ENCODE data around the gene UBASH3B. TPM values are rescaled to one million over a fixed set of nuclear protein-coding genes. Genes with fewer than 3 reads are reported as not detected.

The UBASH3B gene
- total RNA-seq, 2 experiments from 2014 or later: 28.2 to 30.6 TPM

- Mint-ChIP-seq H3K4me3 (no peak overlapping the region), H3K27me3 (no peaks in the 10 kb centered on the region), H3K9me3 (peaks cover 3% of the 10 kb centered on the region), H3K27ac (peak overlapping the region; percentile 78), H3K4me1 (peaks cover 79% of the 10 kb centered on the region), H3K36me3 (peaks cover 19% of the 10 kb centered on the region)
- no peak for DNase-seq
These were observed 45.1 kb downstream of the UBASH3B start for GRCh38 chr11:122700666-122701065.

DNA sequence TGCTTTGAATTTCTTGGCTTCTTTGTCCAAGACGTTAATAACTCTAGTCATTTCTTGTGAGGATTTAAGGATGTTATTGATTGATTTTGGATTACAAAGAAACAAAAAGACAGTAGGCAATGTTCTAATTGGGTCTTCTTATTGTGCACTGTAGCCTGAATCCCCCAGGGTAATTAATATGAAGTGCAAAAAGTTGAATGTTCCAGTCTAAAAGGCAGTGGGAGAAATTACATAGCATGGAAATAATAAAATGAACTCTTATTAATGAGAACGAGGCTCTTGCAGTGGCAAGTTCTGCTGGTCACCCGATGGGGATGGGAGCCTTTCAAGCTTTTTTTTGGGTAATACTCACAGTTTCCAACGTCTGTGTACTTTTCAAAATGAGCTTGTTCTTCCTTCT lies 45.6 kb downstream of the UBASH3B start:
- no peaks in the 10 kb centered on the region for H3K27me3 Mint-ChIP-seq
- no peak overlapping the region for H3K4me3 Mint-ChIP-seq
- DNase-seq: no peak
- H3K9me3 Mint-ChIP-seq: peaks cover 3% of the 10 kb centered on the region
- H3K4me1 Mint-ChIP-seq: peaks cover 76% of the 10 kb centered on the region
- H3K36me3 Mint-ChIP-seq: peaks cover 21% of the 10 kb centered on the region
- peak overlapping the region; percentile 78 for H3K27ac Mint-ChIP-seq

GRCh38 chr11:122703541-122704272 lies 48.2 kb downstream of the UBASH3B start:
- Mint-ChIP-seq H3K27me3 (no peaks in the 10 kb centered on the region), H3K27ac (peak overlapping the region; percentile 92), H3K4me3 (no peak overlapping the region), H3K4me1 (peaks cover 55% of the 10 kb centered on the region), H3K36me3 (peaks cover 23% of the 10 kb centered on the region), H3K9me3 (peaks cover 3% of the 10 kb centered on the region)
- DNase-seq: peak; percentile 52

- Mint-ChIP-seq H3K4me1 (peaks cover 51% of the 10 kb centered on the region), H3K4me3 (no peak overlapping the region), H3K27me3 (no peaks in the 10 kb centered on the region), H3K36me3 (peaks cover 19% of the 10 kb centered on the region), H3K27ac (no peak overlapping the region), H3K9me3 (no peaks in the 10 kb centered on the region)
- DNase-seq: no peak
These were observed 49.9 kb downstream of the UBASH3B start for GRCh38 chr11:122705396-122705795.

DNA sequence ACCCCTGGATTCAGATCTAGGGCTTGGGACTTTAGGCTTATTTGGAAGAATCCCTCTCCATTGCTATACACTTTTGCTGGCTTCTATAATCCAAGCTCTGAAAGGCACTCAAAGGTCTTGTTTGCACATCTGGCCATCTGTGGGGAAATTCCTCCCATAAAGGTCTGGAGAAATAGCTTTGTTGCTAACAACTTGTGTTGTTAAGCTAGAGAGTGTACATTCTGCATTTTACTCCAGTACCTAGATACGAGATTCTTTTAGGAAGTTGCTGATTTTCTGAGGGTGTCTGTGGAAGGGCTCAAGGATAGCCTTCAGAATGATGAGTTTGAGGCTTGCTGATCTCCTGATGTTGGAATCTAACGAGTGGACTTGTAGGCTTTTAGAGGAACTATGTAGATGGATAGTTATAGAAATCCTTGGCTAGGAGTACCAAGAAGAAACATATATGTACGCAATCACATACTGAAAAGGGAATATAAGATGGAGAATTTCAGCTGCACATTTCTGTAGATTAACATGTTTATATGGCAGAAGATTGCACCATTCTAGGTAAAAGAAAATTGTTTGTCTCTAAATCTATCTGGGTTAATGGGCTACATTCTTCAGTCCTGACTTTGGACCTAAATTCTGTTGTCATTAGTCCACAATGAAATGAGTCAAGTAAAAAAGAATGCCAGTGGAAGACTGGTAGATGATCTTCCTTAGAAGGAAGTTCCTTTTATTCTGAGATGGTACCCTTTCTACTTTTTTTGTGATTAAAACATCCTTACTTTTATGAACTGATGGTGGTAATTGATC lies 51.0 kb downstream of the UBASH3B start:
- no peak overlapping the region for H3K27ac Mint-ChIP-seq
- DNase-seq: no peak
- no peak overlapping the region for H3K4me3 Mint-ChIP-seq
- no peaks in the 10 kb centered on the region for H3K9me3 Mint-ChIP-seq
- no peaks in the 10 kb centered on the region for H3K27me3 Mint-ChIP-seq
- H3K36me3 Mint-ChIP-seq: peaks cover 19% of the 10 kb centered on the region
- peaks cover 40% of the 10 kb centered on the region for H3K4me1 Mint-ChIP-seq

- Mint-ChIP-seq H3K27me3 (no peaks in the 10 kb centered on the region), H3K27ac (no peak overlapping the region), H3K4me1 (peaks cover 39% of the 10 kb centered on the region), H3K36me3 (peaks cover 19% of the 10 kb centered on the region), H3K9me3 (no peaks in the 10 kb centered on the region), H3K4me3 (no peak overlapping the region)
- DNase-seq: no peak
These were observed 51.6 kb downstream of the UBASH3B start for GRCh38 chr11:122707111-122707510.

GRCh38 chr11:122707901-122708300 lies 52.4 kb downstream of the UBASH3B start:
- Mint-ChIP-seq H3K4me3 (no peak overlapping the region), H3K4me1 (peaks cover 39% of the 10 kb centered on the region)

DNA sequence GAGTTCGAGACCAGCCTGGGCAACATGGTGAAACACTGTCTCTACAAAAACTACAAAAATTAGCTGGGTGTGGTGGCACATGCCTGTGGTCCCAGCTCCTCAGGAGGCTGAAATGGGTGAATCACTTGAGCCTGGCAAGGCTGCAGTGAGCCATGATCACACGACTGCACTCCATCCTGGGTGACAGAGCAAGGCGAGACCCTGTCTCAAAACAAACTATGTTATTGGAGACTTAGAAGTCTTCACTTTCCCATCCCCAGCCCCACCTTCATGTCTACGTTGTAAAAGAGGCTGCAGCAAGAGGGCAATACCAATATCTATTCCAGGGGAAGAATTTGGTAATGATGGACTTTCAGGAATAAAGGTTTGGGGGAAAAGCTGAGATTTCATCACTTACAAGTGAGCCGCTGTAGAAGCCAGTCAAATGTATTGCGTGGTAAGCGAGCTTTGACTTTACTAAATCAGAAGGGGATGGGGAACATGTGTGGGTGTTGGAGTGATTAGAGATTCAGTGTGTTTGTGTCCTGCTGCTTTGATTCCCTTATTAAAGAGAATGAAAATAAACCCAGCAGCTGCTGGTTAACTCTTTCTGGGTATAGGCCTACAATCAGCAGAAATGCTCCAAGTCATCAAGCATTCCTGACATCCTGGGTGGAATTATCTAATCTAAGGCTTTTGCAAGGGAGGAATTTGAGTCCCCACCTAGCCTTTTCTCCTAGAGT lies 53.7 kb downstream of the UBASH3B start:
- no peaks in the 10 kb centered on the region for H3K27me3 Mint-ChIP-seq
- no peak overlapping the region for H3K27ac Mint-ChIP-seq
- peaks cover 17% of the 10 kb centered on the region for H3K36me3 Mint-ChIP-seq
- no peak for DNase-seq
- no peaks in the 10 kb centered on the region for H3K9me3 Mint-ChIP-seq
- no peak overlapping the region for H3K4me3 Mint-ChIP-seq
- peaks cover 36% of the 10 kb centered on the region for H3K4me1 Mint-ChIP-seq

More at GRCh38 chr11:122707901-122708300, 52.4 kb downstream of the UBASH3B start:
- DNase-seq: no peak
- H3K36me3 Mint-ChIP-seq: peaks cover 19% of the 10 kb centered on the region
- H3K27ac Mint-ChIP-seq: no peak overlapping the region
- no peaks in the 10 kb centered on the region for H3K9me3 Mint-ChIP-seq
- H3K27me3 Mint-ChIP-seq: no peaks in the 10 kb centered on the region

DNA sequence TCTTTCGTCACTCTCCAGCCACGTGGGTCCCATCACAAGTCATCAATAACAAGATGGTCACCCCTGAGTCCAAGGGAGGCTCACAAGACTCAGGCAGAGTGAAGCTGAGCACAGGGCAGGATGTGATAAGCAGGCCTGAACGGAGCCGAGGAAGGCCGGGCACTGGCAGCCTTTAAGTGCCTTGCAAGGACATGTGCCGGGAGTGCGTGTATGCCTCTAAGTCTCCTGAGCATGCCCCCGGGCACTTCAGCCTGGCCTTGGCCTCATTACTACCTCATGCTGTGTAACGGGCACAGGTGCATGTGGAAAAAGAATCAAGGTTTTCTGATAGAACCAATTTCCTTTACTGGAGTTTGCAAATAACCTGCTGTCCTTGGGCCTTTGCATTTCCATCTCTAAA lies 55.8 kb downstream of the UBASH3B start:
- H3K27me3 Mint-ChIP-seq: no peaks in the 10 kb centered on the region
- no peak overlapping the region for H3K4me3 Mint-ChIP-seq
- no peak overlapping the region for H3K27ac Mint-ChIP-seq
- no peaks in the 10 kb centered on the region for H3K9me3 Mint-ChIP-seq
- peaks cover 16% of the 10 kb centered on the region for H3K36me3 Mint-ChIP-seq
- no peak for DNase-seq
- peaks cover 47% of the 10 kb centered on the region for H3K4me1 Mint-ChIP-seq

DNA sequence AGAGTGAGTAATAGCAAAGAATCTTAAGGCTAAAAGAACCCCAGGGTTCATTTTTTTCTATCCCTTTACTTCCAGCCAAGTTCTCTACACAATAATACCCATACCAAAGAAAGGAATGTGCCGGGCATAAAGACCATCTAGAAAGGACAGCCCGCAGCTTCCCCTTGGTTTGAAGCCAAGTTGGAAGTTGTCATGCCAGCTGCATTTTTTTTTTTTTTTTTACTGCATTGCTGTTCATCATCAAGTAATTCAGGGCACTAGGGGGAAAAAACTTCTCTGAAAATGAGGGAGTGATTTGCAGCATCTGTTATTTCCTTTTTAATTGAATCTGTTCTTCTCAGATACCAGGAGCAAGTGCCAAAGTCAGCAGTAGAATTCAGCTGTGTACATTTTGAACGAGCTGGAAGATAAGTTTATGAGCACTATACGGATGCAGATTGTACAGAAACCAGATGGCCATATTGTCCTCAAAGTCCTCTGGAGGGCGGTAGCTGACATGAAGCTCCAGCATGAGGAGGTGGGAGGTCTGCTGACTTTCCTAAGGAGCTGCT lies 56.4 kb downstream of the UBASH3B start:
- Mint-ChIP-seq H3K27me3 (no peaks in the 10 kb centered on the region), H3K9me3 (no peaks in the 10 kb centered on the region), H3K36me3 (peaks cover 16% of the 10 kb centered on the region), H3K4me1 (peaks cover 53% of the 10 kb centered on the region), H3K27ac (no peak overlapping the region), H3K4me3 (no peak overlapping the region)
- DNase-seq: no peak

GRCh38 chr11:122714004-122714403 lies 58.5 kb downstream of the UBASH3B start:
- Mint-ChIP-seq H3K9me3 (no peaks in the 10 kb centered on the region), H3K27ac (no peak overlapping the region), H3K27me3 (no peaks in the 10 kb centered on the region), H3K4me1 (peaks cover 65% of the 10 kb centered on the region), H3K4me3 (no peak overlapping the region), H3K36me3 (peaks cover 16% of the 10 kb centered on the region)
- no peak for DNase-seq

DNA sequence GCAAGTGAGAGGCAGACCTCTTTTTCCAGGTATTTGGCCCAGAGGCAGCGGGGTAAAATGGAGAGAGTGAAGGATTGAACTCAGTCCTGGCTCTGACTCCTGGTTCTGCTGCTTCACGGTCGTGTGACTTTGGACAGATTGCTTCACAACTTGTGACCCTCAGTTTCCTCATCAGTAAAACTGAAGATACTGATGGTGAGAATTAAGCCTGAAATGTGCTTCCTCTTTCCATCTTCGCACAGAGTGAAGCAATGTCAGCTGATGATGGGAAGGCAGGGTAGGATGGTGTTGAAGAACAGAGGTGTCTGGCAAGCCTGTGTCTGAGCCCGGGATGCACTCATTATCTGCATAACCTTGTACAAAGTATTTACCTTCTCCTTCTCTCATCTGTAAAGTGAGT lies 59.0 kb downstream of the UBASH3B start:
- no peaks in the 10 kb centered on the region for H3K9me3 Mint-ChIP-seq
- H3K27ac Mint-ChIP-seq: no peak overlapping the region
- no peaks in the 10 kb centered on the region for H3K27me3 Mint-ChIP-seq
- peaks cover 64% of the 10 kb centered on the region for H3K4me1 Mint-ChIP-seq
- no peak for DNase-seq
- H3K4me3 Mint-ChIP-seq: no peak overlapping the region
- H3K36me3 Mint-ChIP-seq: peaks cover 16% of the 10 kb centered on the region

DNA sequence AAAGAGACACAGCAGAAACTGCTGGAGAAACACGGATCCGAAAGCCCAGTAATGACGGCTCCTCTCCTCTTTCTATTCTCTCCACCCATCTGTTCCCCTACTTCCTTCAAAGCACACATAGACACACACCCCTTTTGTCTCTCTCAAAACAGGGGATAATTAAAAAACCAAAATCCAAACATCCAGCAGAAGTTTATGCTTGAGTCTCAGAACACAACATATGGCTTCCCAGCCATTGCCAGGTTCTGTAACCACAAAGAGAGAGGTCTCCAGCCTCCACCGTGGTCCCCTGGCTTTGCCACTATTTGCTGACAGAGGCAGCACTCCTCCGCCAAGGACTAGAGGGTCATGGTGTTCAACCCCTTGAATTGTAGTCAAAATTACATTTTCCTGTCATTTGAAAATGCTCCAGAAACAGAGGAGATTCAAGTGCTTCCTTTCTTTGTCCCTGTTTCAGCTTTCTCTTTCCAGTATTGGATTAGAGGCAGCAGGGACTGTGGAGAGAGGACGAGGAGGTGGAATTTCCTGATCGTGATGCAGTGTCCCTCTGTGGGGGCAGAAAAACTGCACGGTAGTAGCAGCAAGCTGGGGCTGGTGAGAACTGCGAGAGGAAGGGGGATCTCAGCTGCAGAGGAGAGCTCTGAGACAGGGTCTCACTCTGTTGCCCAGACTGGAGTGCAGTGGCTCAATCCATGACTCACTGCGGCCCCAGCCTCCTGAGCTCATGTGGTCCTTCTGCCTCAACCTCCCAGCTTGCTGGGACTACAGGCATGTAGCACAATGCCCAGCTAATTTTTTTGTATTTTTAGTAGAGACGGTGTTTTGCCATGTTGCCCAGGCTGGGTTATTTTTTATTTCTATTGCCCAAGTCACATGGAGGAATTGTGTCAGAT lies 60.3 kb downstream of the UBASH3B start:
- no peaks in the 10 kb centered on the region for H3K27me3 Mint-ChIP-seq
- DNase-seq: no peak
- H3K36me3 Mint-ChIP-seq: peaks cover 23% of the 10 kb centered on the region
- no peaks in the 10 kb centered on the region for H3K9me3 Mint-ChIP-seq
- H3K27ac Mint-ChIP-seq: peak overlapping the region; percentile 91
- H3K4me1 Mint-ChIP-seq: peaks cover 76% of the 10 kb centered on the region
- no peak overlapping the region for H3K4me3 Mint-ChIP-seq

DNA sequence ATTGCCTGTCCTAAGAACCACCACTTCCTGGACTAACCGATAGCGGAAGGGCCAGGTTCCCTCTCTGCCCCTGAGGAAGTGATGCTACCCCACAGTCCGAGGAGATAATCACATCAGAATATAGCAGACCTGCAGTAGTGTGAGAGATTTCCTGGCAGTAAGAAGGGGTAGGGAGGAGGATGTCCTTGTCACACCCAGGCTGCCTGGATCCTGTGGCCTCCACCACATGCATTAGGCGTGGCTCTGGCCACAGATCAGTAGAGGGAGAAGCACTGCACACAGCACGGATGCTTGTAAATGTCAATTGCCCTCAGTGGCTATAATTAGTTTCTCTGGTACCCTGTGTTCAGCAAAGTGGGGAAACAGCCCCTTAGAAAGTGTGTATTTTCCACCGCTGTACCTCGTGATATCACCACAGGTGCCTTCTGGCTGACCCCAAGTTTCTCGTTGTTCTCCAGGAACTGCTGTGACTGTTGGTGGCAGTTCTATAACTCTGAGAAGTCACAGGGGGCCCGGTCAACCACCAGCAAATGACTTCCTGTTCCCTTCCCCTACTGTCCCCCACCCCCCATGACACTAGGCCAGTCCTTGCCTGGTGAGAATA lies 61.8 kb downstream of the UBASH3B start:
- Mint-ChIP-seq H3K27ac (peak overlapping the region; percentile 91), H3K9me3 (no peaks in the 10 kb centered on the region), H3K36me3 (peaks cover 25% of the 10 kb centered on the region), H3K4me1 (peaks cover 82% of the 10 kb centered on the region), H3K4me3 (peak overlapping the region; percentile 49), H3K27me3 (no peaks in the 10 kb centered on the region)
- DNase-seq: peak; percentile 78
